H9 (cell line): ENCODE results near the gene SCARF1. TPM values are rescaled to one million over a fixed set of nuclear protein-coding genes. Genes with fewer than 3 reads are reported as not detected.

Experiments
- DNase-seq: peaks from one replicate; pipeline ENCODE4 v3.0.0-alpha.2; 2017
- H2AFZ ChIP-seq: one replicate; pipeline ENCODE4 v1.6.1; 2013; ENCODE audit warnings: mild to moderate bottlenecking, low read length, control low read depth, moderate library complexity
- H2AK5ac ChIP-seq: 2 replicates; pipeline ENCODE4 v1.6.1; 2013; ENCODE audit warnings: low read length, control low read depth, mixed read lengths; ENCODE audit not compliant: insufficient read length
- H2BK120ac ChIP-seq: one replicate; pipeline ENCODE4 v1.6.1; 2013; ENCODE audit warnings: low read depth, mild to moderate bottlenecking, low read length, control low read depth, inconsistent platforms; ENCODE audit not compliant: poor library complexity, severe bottlenecking
- H2BK12ac ChIP-seq: 2 replicates; pipeline ENCODE4 v1.6.1; 2013; ENCODE audit warnings: low read length, control low read depth, mixed read lengths, low read depth; ENCODE audit not compliant: insufficient read length
- H2BK15ac ChIP-seq: 2 replicates; pipeline ENCODE4 v1.6.1; 2013; ENCODE audit warnings: low read depth, low read length, control low read depth
- H2BK20ac ChIP-seq: one replicate; pipeline ENCODE4 v1.6.1; 2013; ENCODE audit warnings: low read depth, mild to moderate bottlenecking, low read length, control low read depth, inconsistent platforms; ENCODE audit not compliant: poor library complexity, severe bottlenecking
- H2BK5ac ChIP-seq: 2 replicates; pipeline ENCODE4 v1.6.1; 2013; ENCODE audit warnings: low read length, control low read depth, mixed read lengths; ENCODE audit not compliant: insufficient read length
- H3K14ac ChIP-seq: 2 replicates; pipeline ENCODE4 v1.6.1; 2013; ENCODE audit warnings: low read length, control low read depth; ENCODE audit not compliant: insufficient read depth
- H3K18ac ChIP-seq: 2 replicates; pipeline ENCODE4 v1.6.1; 2013; ENCODE audit warnings: low read depth, mild to moderate bottlenecking, mixed read lengths, low read length, control low read depth; ENCODE audit not compliant: insufficient read length
- H3K23ac ChIP-seq: 2 replicates; pipeline ENCODE4 v1.6.1; 2013; ENCODE audit warnings: low read length, control low read depth, mixed read lengths, low read depth; ENCODE audit not compliant: insufficient read length
- H3K23me2 ChIP-seq: 2 replicates; pipeline ENCODE4 v1.6.1; 2013; ENCODE audit warnings: low read depth, mild to moderate bottlenecking, mixed read lengths, low read length, control low read depth; ENCODE audit not compliant: insufficient read length, poor library complexity, severe bottlenecking
- H3K27ac ChIP-seq: 2 replicates; pipeline ENCODE4 v1.5.1; 2013; ENCODE audit warnings: low read length, control low read depth, mixed read lengths, low read depth; ENCODE audit not compliant: insufficient read length
- H3K27me3 ChIP-seq: 2 replicates; pipeline ENCODE4 v1.6.1; 2013; ENCODE audit warnings: low read length, control low read depth, inconsistent platforms; ENCODE audit not compliant: insufficient read depth
- H3K4ac ChIP-seq: 2 replicates; pipeline ENCODE4 v1.6.1; 2013; ENCODE audit warnings: low read depth, mild to moderate bottlenecking, control low read depth, inconsistent platforms, low read length, moderate library complexity
- H3K4me1 ChIP-seq: 2 replicates; pipeline ENCODE4 v1.6.1; 2013; ENCODE audit warnings: low read length, control low read depth, inconsistent platforms; ENCODE audit not compliant: insufficient read depth
- H3K4me2 ChIP-seq: 2 replicates; pipeline ENCODE4 v1.6.1; 2013; ENCODE audit warnings: low read length, control low read depth, mixed read lengths; ENCODE audit not compliant: insufficient read length, insufficient read depth
- H3K56ac ChIP-seq: 2 replicates; pipeline ENCODE4 v1.6.1; 2013; ENCODE audit warnings: low read depth, mild to moderate bottlenecking, mixed read lengths, low read length, control low read depth; ENCODE audit not compliant: insufficient read length
- H3K79me1 ChIP-seq: 2 replicates; pipeline ENCODE4 v1.6.1; 2013; ENCODE audit warnings: low read depth, mild to moderate bottlenecking, moderate library complexity, low read length, control low read depth, inconsistent platforms; ENCODE audit not compliant: insufficient read depth, poor library complexity, severe bottlenecking
- H3K79me2 ChIP-seq: 2 replicates; pipeline ENCODE4 v1.6.1; 2013; ENCODE audit warnings: low read length, control low read depth, inconsistent platforms; ENCODE audit not compliant: insufficient read depth
- H3K9ac ChIP-seq: 2 replicates; pipeline ENCODE4 v1.6.1; 2013; ENCODE audit warnings: low read length, control low read depth, mixed read lengths; ENCODE audit not compliant: insufficient read length; ENCODE audit errors: extremely low read depth
- H3K9me3 ChIP-seq: one replicate; pipeline ENCODE4 v1.6.1; 2013; ENCODE audit warnings: low read depth, low read length, inconsistent platforms; ENCODE audit not compliant: control insufficient read depth
- H3T11ph ChIP-seq: one replicate; pipeline ENCODE4 v1.6.1; 2013; ENCODE audit warnings: mild to moderate bottlenecking, low read length, control low read depth, inconsistent platforms
- H4K20me1 ChIP-seq: one replicate; pipeline ENCODE4 v1.6.1; 2013; ENCODE audit not compliant: control insufficient read depth, insufficient read length, insufficient read depth
- H4K5ac ChIP-seq: 2 replicates; pipeline ENCODE4 v1.6.1; 2013; ENCODE audit warnings: low read depth, mild to moderate bottlenecking, mixed read lengths, low read length, control low read depth; ENCODE audit not compliant: insufficient read length
- H4K8ac ChIP-seq: replicated peaks from 2 replicates; pipeline ENCODE4 v1.6.1; 2013; ENCODE audit warnings: low read length, control low read depth, mixed read lengths, low read depth; ENCODE audit not compliant: insufficient read length
- H4K91ac ChIP-seq: 2 replicates; pipeline ENCODE4 v1.6.1; 2013; ENCODE audit warnings: low read depth, mild to moderate bottlenecking, moderate library complexity, mixed read lengths, low read length, control low read depth; ENCODE audit not compliant: insufficient read length
- H3K27ac Mint-ChIP-seq, 3 experiments: 2 replicates in 2 of 3; 3 replicates in 1 of 3; pipeline ENCODE4 v1.8.0; 2020 to 2021; ENCODE audit warnings: mixed read lengths in 3 of 3, mild to moderate bottlenecking in 1 of 3, moderate library complexity in 1 of 3
- H3K27me3 Mint-ChIP-seq: 2 replicates; pipeline ENCODE4 v1.8.0; 2021; ENCODE audit warnings: low read depth, mild to moderate bottlenecking, moderate library complexity, mixed read lengths
- H3K36me3 Mint-ChIP-seq, 3 experiments: 2 replicates in 2 of 3; 3 replicates in 1 of 3; pipeline ENCODE4 v1.8.0; 2020 to 2021; ENCODE audit warnings: low read depth in 3 of 3, mixed read lengths in 3 of 3; ENCODE audit not compliant: insufficient read depth in 1 of 3
- H3K4me1 Mint-ChIP-seq, 2 experiments: 2 replicates each; pipeline ENCODE4 v1.8.0; 2020; ENCODE audit warnings: mixed read lengths in 2 of 2
- H3K4me3 Mint-ChIP-seq, 2 experiments: 2 replicates in 1 of 2; 3 replicates in 1 of 2; pipeline ENCODE4 v1.8.0; 2020 to 2021; ENCODE audit warnings: mild to moderate bottlenecking in 2 of 2, mixed read lengths in 2 of 2, moderate library complexity in 1 of 2
- H3K9me3 Mint-ChIP-seq, 2 experiments: 2 replicates in 1 of 2; 3 replicates in 1 of 2; pipeline ENCODE4 v1.8.0; 2020; ENCODE audit warnings: mild to moderate bottlenecking in 2 of 2, mixed read lengths in 2 of 2, moderate library complexity in 1 of 2
- CTCF ChIP-seq: fragments of 200-600 bp; sonication (generic); conservative IDR thresholded peaks from 3 replicates; pipeline ENCODE4 v1.8.0; 2021; ENCODE audit warnings: antibody characterized with exemption, mild to moderate bottlenecking
- WGBS: extraction: QIAGEN DNeasy Blood & Tissue Kit; methylation state at CpG from one replicate; pipeline ENCODE4 v1.1.7; 2013; ENCODE audit warnings: missing lambda C conversion rate, low lambda C conversion rate, mixed read lengths; ENCODE audit not compliant: insufficient read length; ENCODE audit errors: extremely low coverage; 5-methylcytosine and 5-hydroxymethylcytosine counted together
- total RNA-seq: library from RNA; stranded (reverse); gene quantifications from 2 replicates; pipeline ENCODE4 v1.2.1, GENCODE V29; 2021

SCARF1 gene
- total RNA-seq, 1 experiment from 2014 or later = 2.4 TPM

GRCh38 chr17:1628856-1629503 lies 16.6 kb downstream of the SCARF1 start:
- no peak overlapping the region for H4K8ac ChIP-seq
- H3K79me1 ChIP-seq = no peaks in the 10 kb centered on the region
- Mint-ChIP-seq H3K4me3 (peak overlapping the region; percentile 89 to 92), H3K9me3 (no peaks in the 10 kb centered on the region; a peak in 2 of 5 replicates), H3K27me3 (peaks cover 10% of the 10 kb centered on the region), H3K27ac (peak overlapping the region; percentile 96 to 98 (median 97)), H3K36me3 (peaks cover 0 to 5% (median 0%) of the 10 kb centered on the region in 3 experiments; a peak in 5 of 7 replicates), H3K4me1 (peaks cover 24 to 28% of the 10 kb centered on the region in 2 experiments)
- WGBS = no CpG with 5 or more reads among the region's 77 CpGs
- no peaks in the 10 kb centered on the region for H3K79me2 ChIP-seq
- no peak overlapping the region for H2BK120ac ChIP-seq
- H2AK5ac ChIP-seq = no peak overlapping the region
- no peak overlapping the region for H3K27ac ChIP-seq
- no peak overlapping the region for H3K23ac ChIP-seq
- no peak overlapping the region for H4K5ac ChIP-seq
- H3K4me2 ChIP-seq = peak overlapping the region; percentile 72
- no peaks in the 10 kb centered on the region for H4K20me1 ChIP-seq
- peaks cover 17% of the 10 kb centered on the region for H3K23me2 ChIP-seq
- peak; percentile 51; the same call in 2 of the 3 replicates for TF ChIP-seq CTCF
- H3K56ac ChIP-seq = no peak overlapping the region
- no peak overlapping the region for H2BK20ac ChIP-seq
- peak overlapping the region; percentile 92 for H3K18ac ChIP-seq
- no peak overlapping the region for H2AFZ ChIP-seq
- H2BK5ac ChIP-seq = no peak overlapping the region
- no peaks in the 10 kb centered on the region; the same call in 1 of the 2 replicates for H3K4me1 ChIP-seq
- no peak overlapping the region for H2BK12ac ChIP-seq
- DNase-seq = peak; percentile 100
- no peak overlapping the region for H3K4ac ChIP-seq
- H3K14ac ChIP-seq = peak overlapping the region; percentile 83
- no peak overlapping the region for H4K91ac ChIP-seq
- peak overlapping the region; percentile 15 for H3K9ac ChIP-seq
- no peak overlapping the region for H2BK15ac ChIP-seq
- H3K27me3 ChIP-seq = no peaks in the 10 kb centered on the region
- H3K9me3 ChIP-seq = no peaks in the 10 kb centered on the region
- no peak overlapping the region for H3T11ph ChIP-seq
